ENCODE data around the gene TPM2.

Gene TPM2

DNA sequence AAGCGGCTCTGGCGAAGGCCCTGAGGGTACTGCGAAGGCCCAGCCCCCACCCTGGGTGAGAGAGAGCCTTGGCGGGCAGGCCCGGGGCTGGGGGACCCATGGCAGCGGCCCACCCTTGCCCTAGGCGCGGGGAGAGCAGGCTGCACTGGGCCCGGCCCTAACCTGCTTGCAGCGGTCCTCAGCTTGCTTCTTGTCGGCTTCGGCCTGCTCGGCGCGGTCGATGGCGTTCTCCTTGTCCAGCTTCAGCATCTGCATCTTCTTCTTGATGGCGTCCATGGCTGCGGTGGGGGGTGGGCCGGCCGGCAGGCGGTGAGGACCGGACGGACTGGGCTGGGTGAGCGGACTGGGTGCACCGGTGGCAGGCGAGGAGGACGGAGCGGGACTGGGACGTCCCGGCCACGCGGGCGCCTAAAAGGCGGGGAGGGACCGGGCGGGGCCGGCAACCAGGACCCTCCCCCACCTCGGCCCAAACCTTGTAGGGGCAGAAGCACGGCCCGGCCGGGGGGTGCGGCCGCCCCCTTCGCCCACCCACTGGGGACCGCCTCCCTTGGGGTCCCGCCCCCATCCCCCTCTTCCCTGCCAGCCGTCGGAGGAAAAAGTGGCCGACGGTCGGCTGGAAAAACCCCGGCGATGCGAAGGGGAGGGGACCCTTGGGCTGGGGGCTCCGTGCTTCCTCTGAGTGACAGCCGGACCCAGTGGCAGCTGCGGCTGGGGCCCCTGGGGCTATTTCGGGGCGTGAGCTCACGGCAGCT is at the start of gene TPM2:
TSS of gene TPM2 (minus strand) at position 384 of the 752 bp plus-strand sequence. CDS start at position 276, 108 bp downstream.
- DNase-seq (ENCODE audit: low read depth in 3 of 3), result no peak

DNA sequence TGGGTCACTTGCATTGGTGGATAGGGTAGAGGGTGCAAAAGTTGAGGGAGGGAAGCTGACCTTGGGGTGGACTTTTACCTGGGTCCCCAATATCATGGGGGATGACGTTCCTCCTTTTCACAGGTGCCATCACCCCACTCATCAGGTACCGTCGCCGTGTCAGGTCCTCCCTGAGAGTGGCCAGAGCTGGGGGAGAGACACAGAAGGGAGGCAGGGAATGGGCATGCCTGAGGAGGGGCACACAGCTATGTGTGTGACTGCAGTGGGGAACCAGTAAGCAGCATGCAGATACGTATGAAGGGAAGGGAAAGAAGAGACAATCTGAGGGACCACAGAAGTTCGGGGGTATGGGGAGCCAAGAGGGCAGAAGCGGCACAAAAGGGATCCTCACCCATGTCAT is 49.2 kb upstream of the TPM2 start:
- DNase-seq (ENCODE audit: low read depth in 3 of 3), result no peak

DNA sequence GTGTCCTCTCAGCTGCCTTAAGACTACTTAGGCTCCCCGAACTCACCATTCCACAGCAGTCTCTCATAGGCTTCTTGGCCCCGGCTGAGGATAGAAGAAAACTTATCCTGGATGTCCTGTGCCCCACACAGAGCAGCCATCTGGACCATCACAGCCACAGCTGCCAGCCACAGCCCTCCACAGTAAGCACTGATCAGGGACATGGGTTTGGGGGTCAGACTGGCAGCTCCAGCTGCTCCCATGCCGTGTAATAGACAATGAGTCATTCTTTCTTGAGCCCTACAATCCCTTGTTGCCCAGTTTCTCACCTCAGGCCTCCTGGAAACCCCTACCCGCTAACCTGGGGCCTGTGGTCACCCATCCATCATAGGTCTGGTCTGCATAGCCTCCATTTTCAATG is 48.5 kb upstream of the TPM2 start:
- DNase-seq (ENCODE audit: low read depth in 3 of 3), result no peak

DNA sequence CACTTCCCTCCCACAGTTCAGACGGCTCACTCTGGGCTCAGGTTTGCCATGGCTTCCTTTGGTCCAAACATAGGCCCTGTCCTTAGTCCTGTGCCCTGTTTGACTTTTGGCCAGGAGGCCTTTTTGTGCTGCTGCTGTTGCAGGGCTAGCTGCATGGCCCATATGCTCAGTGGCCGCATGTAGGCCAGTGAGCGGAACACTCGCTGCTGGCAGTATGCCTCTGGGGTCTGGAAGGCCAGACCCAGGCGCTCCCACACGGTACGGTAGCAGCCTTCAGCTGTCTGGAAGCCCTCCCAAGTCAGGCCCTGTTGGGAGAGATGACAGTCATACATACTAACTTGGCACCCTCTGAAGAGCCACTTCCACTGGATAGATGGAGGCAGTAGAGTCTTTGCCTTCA is 47.4 kb upstream of the TPM2 start:
- no peak for DNase-seq (ENCODE audit: low read depth in 3 of 3)

DNA sequence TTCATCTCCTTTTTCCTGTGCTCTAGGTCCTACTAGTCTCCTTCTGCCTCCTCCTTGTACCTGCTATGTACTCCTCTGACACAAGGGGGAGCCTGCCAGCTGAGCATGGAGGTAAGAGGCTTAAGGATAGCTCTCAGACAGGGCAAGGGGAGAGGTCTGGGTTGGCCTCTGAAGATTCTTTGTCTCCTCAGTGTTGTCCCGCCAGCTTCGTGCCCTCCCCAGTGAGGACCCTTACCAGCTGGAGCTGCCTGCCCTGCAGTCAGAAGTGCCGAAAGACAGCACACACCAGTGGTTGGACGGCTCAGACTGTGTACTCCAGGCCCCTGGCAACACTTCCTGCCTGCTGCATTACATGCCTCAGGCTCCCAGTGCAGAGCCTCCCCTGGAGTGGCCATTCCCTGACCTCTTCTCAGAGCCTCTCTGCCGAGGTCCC is 46.5 kb upstream of the TPM2 start:
- DNase-seq (ENCODE audit: low read depth in 3 of 3), result peak in 1 of 3 donors; percentile 42

DNA sequence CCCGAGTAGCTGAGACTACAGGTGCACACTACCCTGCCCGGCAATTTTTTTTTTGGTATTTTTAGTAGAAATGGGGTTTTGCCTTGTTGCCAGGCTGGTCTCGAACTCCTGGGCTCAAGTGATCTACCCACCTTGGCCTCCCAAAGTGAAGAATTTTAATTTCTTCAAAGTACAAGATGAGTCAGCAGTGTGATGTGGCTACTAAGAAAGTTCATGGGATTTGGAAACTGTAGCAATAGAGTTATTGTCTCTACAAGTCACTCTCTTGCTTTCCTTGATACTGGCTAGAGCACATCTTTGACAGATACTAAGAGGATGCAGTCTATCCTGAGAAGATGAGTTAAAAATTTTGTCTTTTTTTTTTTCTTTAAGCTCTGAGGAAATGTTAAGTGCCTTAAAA is 44.4 kb upstream of the TPM2 start:
- DNase-seq (ENCODE audit: low read depth in 3 of 3), result no peak

DNA sequence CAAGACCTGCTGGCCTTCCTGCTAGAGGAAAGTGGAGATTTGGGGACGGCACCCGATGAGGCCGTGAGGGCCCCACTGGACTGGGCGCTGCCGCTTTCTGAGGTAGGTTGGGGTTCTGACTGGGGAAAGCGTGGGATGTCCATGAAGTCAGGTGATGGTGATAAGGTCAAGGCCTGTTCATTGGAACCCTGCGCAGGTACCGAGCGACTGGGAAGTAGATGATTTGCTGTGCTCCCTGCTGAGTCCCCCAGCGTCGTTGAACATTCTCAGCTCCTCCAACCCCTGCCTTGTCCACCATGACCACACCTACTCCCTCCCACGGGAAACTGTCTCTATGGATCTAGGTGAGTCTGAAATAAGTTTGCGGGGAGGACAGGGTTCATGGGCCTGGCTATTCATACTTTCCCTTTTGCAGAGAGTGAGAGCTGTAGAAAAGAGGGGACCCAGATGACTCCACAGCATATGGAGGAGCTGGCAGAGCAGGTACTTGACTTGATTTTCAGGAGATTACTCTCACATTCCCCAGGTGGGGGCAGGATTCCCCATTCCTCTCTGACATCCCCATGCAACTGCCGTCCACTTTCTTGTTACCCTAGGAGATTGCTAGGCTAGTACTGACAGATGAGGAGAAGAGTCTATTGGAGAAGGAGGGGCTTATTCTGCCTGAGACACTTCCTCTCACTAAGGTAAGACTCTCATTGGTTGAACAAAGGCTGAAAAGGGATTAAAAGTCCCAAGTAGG is 43.2 kb upstream of the TPM2 start:
- DNase-seq (ENCODE audit: low read depth in 3 of 3), result no peak

DNA sequence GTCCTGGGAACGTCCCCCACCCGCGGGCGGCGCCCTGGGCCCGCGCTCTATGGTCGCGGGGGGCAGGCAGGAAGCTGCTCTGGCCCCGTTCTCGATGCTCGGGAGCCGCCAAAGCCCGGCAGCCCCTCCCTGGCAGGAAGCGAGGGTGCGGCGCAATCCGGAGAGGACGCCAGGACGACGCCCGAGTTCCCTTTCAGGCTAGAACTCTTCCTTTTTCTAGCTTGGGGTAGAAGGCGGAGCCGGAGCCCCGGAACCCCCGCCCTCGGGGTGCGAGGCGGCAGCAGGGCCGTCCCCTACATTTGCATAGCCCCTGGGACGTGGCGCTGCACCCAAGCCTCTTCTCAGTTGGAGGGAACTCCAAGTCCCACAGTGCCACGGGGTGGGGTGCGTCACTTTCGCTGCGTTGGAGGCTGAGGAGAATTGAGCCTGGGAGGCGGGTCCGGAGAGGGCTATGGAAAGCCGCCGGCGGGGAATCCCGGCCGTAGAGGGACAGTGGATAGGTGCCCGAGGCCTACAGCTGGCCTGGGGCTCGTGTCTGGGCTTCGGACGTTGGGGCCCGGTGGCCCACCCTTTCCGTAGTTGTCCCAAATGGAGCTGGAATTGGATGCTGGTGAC is 42.6 kb upstream of the TPM2 start, which contains the start of the genes CREB3 and TLN1:
TSS of gene CREB3 (plus strand) at position 482 of the 615 bp plus-strand sequence. CDS start at position 589, 107 bp downstream.
TSS of gene TLN1 (minus strand) at position 11 of the 615 bp plus-strand sequence. CDS start 6,501 bp downstream, outside the sequence.
- DNase-seq (ENCODE audit: low read depth in 3 of 3), result peak; percentile 91 to 98 (median 91)

DNA sequence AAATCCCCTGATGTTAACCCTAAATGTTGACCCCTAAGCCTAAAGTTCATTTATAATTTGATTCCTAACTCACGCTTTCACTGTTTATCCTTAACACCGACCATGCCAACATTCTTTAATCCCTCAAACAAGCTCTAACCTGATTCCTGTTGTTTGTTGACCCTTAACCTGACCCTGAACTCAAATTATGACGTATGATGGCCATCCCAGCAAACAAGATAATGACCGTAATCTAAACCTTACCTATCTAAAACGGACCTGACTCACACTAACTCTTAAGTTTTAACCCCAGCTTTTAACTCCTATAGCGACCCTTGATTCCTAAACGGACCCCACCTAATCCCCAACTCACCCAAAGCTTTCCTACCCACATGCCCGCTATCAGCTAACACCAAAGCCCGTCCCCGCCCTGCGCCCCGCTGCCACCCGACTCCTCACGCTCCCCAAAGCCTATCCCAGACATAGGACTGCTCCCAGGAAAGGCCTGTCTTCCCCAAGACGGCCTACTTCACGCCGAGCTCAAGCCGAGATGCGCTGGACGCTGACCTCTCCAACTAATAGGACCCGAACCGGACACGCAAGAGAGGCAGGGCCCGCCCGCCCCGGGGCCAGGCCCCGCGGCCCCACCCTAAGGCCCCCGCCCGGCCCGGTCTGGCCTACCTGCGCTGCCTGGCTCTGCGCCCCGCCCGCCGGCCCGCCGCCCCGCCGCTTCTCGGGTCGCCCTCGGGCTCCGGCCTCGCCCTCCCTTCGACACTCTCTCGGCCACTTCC is 41.9 kb upstream of the TPM2 start:
- no peak for DNase-seq (ENCODE audit: low read depth in 3 of 3)

DNA sequence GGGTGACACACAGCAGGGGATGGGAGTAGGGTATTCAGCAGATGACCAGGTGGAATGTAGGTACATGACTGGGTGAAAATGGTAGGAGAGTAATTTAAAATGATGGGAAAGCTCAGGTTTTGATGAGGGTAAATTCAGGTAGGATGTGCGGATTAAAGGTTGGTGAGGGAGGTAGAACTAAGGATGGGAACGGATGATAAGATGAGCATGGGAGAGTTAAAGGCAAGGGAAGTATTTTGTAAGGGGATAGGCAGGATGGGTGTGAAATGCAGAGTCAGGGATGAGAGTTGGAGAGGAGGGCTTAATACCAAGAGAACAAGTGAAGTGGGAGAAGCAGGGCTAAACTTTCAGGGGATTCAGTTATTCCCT is 40.7 kb upstream of the TPM2 start:
- DNase-seq (ENCODE audit: low read depth in 3 of 3), result no peak

DNA sequence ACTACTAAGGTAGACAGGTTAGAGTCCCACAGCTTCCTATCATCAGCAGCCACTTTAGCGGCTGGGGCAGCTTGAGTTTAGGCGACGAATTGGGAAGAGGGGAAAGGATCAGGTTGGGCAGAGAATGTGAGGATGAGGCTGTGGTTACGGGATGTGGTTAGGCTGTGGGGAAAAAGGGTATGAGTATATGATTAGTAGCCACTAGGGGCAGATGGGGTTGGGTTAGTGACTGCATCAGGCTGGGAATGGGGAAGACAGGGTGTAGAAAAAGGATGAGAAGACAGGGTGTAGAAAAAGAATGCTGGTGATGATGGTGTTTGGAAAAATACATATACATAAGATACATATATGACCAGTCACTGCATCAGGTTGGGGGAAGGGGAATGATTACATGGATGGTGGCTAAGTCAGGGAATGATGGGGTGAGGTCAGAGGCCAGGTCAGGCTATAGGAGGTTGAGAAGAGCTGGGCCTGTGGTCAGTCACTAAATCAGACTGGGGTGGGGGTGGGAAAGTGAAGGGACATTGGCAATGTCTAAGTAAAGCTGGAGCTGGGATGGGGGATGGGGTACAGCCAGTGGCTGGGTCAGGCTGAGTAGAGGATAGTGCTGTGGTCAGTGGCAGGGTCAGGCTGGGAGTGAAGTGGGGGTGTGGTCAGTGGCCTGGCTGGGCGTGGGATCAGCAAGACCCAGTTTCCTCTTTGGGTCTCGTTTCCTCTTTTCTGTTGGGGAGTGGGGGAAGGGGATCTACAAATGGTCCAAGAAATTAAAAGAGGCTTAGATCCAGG is 40.2 kb upstream of the TPM2 start:
- DNase-seq (ENCODE audit: low read depth in 3 of 3), result no peak

DNA sequence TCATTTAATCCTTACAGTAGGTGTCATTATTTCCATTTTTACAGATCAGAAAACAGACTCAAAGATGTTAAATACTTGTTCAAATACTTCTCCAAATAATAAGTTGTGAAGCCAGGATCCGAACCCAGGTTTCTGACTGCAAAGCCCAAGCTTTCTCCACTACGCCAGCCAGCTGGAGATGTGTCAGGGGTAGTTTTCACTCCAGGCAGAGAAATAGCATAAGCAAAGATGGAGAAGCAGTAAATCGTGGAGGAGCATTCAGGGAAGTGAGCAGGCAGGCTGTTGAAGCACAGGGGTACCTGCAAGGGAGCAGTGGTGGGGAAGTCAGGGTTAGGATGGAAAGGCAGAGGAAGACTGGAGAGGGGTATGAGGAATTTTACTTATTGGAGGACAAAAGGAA is 39.4 kb upstream of the TPM2 start:
- DNase-seq (ENCODE audit: low read depth in 3 of 3), result no peak

DNA sequence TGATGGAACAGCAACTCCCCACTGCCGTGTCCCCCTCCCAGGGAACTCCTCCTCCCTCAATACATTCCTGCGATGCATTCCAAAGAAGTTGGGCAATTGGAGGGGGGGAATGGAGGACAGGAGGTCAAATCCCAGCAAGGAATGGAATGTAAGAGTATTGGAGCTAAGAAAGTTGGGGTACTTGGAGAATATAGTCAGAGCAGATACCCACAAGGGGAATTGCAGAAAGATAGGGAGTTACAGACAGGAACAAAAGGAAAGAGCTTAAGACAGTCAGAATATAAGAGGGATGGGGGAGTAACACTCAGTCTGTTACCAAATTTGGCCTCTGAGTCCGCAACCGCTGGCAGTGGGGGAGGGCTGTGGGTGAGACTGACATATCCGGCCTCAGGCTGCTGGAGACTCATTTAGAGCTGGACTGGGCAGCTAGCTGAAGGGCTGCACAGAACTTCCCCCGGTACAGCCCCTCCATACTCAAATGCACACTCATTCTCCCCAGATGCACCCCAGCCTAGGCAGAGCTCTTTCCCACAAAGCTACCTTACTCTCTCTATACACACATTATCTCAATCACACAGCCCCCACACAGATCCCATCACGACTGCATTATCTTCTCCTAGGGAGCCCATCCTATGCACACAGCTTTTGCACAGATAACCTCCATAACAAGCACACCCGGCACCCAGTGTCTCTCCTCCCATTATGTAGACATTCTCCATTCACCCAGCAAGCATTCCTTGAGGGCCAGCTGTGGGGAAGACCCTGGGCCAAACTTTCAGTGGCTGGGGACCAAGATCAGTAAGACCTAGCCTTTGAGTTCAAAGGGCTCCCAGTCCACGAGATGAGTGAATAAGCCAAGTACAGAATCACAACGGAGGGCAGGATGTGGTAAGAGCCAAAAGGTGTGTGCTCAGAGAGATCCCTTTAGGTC is 38.6 kb upstream of the TPM2 start:
- DNase-seq (ENCODE audit: low read depth in 3 of 3), result peak in 1 of 3 donors; percentile 29

DNA sequence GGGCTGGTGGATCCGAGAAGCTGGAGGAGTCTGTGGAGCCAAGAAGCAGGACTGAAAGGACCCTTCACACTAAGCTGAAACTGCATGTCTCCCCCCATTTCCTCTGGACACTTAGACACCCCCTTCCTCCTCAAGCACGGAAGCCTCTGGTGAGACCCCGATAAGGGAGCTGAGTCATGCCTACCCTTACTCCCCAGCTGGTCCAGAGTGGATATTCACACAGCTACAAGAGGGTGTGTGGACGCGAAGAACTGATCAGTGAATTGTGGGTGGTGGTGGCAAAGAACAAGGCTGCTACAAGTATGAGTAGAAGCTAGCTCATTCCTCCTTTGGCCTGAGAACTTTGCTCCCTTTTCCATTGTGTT is 37.9 kb upstream of the TPM2 start:
- DNase-seq (ENCODE audit: low read depth in 3 of 3), result no peak

DNA sequence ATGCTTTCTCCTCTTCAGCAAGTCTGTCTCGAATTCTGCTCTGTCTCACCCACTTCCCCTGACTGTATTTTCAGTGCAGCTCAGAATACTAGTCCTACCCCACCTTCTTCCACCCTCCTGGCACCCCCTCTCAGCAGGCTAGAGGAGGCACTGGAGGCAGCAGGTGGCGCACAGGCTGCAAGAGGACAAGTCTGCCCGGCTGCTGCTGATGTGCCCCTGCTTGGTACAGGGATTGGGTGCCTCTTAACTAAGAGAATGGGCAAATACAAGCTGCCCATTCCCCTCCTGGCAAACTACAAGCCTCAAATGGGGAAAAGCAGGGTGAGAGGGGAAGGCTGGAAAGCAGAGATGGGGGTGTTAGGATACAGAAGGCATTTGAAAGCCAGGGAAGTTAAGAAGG is 37.2 kb upstream of the TPM2 start:
- DNase-seq (ENCODE audit: low read depth in 3 of 3), result no peak

DNA sequence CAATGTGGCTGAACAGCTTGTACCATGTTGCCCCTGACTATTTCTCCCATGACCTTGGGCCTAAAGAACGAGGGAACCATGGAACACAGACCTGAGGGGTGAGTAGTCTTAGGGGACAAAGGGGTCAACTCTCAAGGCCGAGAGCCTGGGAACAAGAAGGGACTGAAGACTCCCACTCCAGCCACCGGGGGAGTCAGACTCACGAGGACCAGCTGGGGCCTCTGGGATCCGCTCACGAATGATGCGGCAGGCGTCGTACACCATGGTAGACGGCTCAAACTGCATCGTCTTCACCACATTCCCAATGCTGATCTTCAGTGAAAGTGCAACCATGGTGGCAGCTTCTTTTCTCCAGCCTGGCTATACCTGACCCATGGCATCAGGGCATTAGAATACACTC is 35.6 kb upstream of the TPM2 start:
- no peak for DNase-seq (ENCODE audit: low read depth in 3 of 3)

DNA sequence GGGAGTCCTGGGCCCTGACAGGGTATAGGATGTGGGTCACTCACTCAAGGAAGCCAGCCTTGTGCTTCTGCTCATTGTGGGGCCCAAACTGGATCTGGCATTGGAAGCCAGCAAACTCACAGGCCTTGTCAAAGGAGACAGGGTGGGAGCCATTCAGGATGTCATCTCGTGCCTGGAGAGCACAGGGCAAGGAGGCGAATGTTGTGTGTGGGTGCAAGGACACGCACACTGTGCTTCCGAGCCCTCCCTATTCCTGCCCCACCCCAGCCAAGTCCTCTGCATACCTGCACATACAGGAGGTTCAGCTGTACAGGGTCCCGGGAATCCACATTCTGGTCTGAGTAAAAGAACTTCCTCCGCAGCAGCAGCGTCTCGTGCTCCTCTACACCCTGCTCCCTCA is 34.2 kb upstream of the TPM2 start:
- no peak for DNase-seq (ENCODE audit: low read depth in 3 of 3)

DNA sequence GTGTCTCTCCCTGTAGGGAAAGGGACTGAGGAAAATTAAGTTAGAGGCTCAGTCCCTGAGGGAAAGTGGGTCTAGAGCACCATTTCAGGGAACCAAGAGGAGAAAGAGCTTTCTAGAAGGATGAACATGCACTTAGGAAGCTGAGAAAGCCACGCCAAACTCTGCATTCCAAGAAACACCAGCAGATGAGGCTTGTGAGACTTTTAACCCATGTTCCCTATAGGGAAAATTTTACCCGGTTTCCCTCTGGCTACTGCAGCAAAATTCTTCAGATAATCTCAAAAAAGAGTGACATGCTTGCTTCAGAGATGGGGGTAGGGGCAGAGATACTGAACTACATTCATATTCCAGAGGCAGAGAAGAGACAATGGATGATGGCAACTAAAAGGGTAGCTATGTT is 33.7 kb upstream of the TPM2 start:
- DNase-seq (ENCODE audit: low read depth in 3 of 3), result no peak

DNA sequence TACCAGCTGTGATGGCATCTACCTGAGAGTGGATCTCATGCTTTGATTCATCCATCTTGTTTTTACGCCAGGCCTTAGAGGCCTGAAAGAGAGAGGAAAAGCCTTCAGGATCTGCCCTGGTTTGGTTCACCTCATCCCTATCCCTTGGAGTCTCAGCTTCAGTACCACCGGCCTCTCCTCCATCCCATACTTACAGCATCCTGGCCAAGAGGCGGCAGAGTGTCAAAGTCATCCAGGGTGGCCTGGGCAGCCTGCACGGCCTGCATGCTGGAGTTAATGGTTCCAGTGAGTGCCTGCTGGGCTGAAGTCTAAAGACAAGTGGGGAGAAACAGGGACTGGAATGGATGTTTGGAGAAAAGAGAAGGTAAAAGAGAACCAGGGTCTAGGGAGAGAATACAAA is 29.8 kb upstream of the TPM2 start:
- no peak for DNase-seq (ENCODE audit: low read depth in 3 of 3)
